Activated effector memory CD4-positive, alpha-beta T cell treated with anti-CD3 and anti-CD28 coated beads, Interleukin-2, amount 50 U/mL, for 16 hours (primary cell): ENCODE measurements around the gene ZNF594.
"Not testable (repeated sequence)": the region's sequence is repeated elsewhere in the genome, so short reads cannot be mapped to it uniquely, and the experiment has no call there.

Experiments
- DNase-seq: peaks from one replicate; pipeline ENCODE4 v3.0.0-alpha.2; 2020

Gene ZNF594

DNA sequence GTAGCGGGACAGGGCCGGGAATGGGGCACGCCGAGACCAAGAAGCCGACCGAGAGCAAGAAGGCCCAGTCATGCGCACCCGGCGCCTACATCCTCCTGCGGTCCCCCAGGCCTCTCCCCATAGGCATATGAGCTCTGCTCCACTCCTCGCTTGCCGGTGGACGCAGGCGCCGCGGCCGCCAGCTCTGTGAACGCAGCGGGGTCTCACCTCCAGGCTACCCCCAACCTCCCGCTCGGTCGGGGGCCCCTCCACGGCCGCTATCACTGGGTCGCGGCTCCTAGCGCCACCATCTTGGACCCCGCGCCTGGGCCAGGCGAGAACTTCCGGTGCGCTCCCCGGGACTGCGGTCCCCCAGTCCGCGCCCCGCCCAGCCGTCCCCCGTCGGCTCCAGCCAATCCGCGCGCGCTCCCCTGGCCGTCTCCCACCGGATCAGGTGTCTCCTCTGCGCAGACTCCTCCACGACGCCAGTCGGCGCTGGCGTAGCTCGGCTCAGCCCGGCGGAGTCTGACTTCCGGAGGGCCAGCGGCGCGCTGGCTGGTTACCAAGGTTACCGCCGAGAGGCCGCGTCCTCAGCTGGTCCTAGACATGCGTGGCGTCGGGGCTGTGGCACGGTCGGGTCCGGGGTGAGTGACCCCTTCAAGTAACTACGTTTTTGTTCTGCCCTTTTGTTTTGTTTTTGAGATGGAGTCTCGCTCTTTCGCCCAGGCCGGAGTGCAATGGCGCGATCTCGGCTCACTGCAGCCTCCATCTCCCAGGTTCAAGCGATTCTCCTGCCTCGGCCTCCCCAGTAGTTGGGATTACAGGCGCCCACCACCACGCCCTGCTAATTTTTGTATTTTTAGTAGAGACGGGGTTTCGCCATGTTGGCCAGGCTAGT lies at the start of gene ZNF594:
TSS of gene ZNF594 (minus strand) at position 328 of the 877 bp plus-strand sequence. CDS start 7,612 bp downstream, outside the sequence.
- DNase-seq = peak; percentile 99

DNA sequence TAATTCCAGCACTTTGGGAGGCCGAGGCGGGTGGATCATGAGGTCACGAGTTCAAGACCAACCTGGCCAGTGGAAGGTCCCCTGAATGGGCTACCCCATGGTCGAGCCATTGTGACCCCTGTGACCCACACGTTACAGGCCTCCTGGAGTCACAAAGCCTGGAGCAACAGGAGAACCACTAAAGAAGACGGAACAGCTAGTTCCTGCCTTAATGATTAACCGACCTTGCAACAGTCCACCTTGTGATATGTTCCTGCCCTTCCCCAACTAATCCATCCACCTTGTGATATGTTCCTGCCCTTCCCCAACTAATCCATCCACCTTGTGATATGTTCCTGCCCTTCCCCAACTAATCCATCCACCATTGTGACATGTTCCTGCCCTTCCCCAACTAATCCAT lies 48.1 kb upstream of the ZNF594 start:
- DNase-seq = not testable (repeated sequence)

DNA sequence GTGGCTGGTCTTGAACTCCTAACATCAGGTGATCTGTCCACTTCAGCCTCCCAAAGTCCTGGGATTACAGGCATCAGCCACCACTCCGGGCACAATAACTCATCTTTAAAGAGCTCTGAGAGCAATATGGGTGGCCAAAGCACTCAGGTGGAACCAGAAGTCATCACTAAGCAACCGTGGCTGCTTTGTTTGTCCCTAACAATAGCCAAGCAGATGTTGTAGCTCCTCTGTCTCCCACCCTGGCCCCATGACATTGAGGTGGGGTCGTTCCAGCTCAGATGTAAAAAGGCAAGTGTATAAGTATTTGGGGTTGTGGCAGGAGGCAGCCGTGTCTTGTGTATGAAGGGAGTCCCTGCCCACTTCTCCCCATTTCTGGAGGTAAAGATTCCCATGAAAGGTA lies 46.7 kb upstream of the ZNF594 start:
- no peak for DNase-seq

DNA sequence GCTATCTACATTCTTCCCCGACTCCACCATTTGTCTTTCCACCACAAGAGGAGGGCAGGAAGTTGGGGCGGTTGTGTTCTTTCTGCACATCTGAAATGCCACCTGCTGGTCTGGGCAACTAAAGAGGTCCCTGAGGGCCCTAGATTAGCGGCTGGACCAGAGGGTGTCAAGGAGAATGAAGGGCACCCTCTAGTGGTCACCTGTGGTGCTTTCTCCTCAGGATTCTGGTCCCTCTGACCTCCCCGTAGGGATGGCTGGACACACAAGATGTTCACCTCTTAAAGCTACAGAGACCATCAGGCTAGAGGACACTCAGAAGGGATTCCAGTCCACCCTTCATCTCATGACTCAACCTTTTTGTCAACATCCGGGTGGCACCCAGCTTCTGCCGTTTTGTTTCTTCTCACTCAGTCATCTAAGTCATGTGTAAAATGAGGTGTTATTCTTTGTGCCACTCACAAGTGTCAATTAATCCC lies 45.9 kb upstream of the ZNF594 start:
- DNase-seq = peak; percentile 71

DNA sequence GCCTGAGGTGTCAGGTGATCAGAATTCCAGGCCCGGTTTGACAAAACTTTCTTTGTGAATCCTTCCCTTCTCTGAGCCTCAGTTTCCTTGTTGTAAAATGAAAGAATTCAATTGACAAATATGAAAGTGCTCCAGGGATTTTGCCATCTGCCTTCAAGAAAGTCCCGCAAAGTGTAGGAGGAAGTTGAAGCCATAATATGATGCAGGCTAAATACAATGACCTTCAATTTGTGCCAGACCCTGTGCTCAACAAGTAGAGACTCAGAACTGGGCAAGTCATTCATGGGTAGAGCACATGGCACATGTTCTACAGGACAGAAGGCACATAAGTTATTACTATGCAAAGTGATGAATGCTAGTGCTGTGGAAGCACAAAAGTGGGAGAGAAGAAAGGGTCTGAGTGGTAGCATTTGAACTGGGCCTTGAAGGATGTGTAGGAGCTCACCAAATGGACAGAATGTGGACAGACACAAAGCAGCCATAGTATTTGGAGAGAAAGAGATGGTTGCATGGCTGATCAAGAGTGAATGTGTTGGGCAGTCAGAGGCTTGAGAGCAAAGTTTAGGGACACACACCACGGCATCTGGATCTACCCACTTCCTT lies 45.4 kb upstream of the ZNF594 start:
- no peak for DNase-seq

- no peak for DNase-seq
Measured at GRCh38 chr17:5234645-5235576, 43.2 kb upstream of the ZNF594 start, which contains the start of gene SCIMP. Gene SCIMP, minus strand, starts transcription at chr17:5234860. Its CDS starts 105 bp downstream, at chr17:5234755.

DNA sequence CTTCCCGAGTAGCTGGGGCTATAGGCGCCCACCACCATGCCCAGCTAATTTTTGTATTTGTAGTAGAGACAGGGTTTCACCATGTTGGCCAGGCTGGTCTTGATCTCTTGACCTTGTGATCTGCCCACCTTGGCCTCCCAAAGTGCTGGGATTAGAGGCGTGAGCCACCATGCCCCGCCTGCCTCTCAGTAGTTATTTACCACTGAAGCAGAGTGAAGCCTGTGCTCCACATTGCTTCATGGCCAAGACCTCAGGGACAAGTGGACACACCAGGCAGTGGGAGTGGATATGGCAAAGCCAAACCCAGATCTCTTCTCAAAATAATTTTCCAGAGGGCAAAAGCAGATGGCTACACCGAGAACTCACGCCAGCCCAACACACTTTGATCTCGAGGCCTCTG lies 41.8 kb upstream of the ZNF594 start:
- DNase-seq = not testable (repeated sequence)

DNA sequence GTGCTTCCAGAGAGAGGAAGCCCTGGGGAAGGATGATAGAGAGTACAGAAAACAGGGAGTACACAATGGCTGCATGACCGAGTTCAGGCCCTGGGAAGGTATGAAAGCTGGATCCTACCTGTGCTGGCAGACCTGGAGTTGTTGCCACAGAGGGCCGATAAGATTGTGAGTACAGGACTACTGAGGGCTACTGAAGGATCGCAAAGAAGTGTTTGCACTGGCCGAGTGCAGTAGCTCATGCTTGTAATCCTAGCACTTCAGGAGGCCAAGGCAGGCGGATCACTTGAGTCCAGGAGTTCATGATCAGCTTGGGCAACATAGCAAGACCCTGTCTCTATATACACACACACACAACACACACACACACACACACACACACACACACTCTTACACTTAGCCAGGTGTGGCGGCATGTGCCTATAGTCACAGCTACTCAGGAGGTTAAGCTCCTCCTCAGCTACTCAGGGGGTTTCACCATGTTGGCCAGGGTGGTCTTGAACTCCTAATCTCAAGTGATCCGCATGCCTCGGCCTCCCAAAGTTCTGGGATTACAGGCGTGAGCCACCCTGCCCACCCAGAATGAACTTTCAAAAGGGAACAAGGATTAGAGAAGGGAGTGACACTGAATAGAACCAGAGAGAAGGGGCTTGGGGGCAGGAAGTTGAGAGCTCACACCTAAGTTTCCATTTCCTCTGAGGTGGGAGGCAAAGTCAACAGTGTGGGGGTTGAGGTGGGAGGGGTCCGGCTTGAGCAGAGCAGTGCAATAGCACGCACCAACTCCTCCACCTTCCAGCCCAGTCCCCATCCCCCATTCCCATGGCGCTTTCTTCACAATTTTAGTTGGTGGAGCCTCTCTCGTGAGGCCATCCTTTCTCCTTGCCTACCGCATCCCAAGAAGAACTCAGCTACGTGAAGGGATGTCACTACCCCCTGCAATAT lies 35.5 kb upstream of the ZNF594 start:
- DNase-seq = no peak

DNA sequence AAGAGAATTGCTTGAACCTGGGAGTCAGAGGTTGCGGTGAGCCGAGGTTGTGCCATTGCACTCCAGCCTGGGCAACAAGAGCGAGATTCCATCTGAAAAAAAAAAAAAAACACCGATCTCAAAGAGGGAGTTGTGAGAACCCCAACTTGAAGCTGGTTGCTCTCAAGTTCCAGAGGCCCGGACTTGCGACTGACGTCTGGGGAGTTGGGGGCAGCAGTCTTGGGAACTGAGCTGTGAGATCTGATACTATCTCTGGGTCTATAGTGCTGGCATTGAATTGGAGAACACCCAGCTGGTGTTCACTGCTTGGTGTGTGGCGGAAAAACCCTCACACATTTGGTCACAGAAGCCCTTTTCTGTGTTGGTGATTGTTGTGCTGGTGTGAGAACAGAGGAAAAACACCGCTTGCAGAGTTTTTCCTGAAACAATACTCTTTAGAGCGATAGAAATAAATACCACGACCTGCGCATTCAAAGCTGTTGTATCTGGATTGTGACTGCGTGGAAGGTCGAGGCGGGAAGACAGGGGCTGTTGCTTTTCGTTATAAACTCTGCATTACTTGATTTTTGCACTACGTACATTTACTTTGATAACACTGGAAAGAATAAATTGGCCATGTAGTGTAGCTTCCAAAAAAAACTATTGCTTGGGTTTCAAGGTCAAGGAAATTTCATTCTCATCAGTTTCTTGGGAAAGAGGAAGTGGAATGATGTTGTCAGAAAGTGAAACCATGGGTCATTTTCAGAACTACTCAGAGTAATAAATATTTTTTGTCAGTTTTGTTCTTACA lies 34.2 kb upstream of the ZNF594 start:
- DNase-seq = no peak

GRCh38 chr17:5221912-5222311 lies 30.2 kb upstream of the ZNF594 start:
- not testable (repeated sequence) for DNase-seq

- no peak for DNase-seq
Measured at GRCh38 chr17:5220074-5220473, 28.4 kb upstream of the ZNF594 start.

DNA sequence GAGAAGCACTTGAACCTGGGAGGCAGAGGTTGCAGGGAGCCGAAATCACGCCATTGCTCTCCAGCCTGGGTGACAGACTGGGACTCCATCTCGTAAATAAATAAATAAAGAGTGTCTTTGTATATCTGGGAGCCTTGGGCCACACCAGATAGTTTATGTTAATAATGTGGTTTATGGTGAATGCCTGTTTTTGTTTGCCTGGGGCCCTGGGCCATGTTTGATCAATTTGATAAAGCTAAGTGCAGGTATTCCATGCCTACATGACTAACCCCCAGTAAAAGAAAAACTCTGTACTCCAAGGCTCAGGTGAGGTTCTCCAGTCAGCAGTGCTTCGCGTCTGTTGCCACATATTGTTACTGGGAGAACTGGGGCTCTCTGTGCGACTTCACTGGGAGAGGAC lies 27.9 kb upstream of the ZNF594 start:
- no peak for DNase-seq

DNA sequence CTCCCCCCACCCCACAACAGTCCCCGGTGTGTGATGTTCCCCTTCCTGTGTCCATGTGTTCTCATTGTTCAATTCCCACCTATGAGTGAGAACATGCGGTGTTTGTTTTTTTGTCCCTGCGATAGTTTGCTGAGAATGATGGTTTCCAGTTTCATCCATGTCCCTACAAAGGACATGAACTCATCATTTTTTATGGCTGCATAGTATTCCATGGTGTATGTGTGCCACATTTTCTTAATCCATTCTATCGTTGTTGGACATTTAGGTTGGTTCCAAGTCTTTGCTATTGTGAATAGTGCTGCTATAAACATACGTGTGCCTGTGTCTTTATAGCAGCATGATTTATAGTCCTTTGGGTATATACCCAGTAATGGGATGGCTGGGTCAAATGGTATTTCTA lies 25.9 kb upstream of the ZNF594 start:
- DNase-seq = not testable (repeated sequence)

DNA sequence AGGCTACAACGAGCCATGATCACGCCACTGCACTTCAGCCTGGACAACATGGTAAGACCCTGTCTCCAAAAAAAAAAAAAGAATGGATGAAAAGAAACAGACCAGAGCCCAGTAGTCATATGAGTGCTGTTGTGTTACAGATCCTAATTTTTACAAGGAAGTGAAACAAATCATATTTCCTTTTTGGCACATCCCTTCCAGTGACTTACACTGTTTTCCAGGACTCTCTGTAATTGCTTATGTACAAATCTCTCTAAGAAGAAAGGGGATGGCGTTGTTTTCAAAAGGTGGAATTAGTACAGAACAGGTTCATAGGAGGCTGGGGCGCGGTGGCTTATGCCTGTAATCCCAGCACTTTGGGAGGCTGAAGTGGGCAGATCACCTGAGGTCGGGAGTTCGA lies 19.8 kb upstream of the ZNF594 start:
- no peak for DNase-seq

GRCh38 chr17:5210614-5211252 lies 19.1 kb upstream of the ZNF594 start:
- DNase-seq = no peak

DNA sequence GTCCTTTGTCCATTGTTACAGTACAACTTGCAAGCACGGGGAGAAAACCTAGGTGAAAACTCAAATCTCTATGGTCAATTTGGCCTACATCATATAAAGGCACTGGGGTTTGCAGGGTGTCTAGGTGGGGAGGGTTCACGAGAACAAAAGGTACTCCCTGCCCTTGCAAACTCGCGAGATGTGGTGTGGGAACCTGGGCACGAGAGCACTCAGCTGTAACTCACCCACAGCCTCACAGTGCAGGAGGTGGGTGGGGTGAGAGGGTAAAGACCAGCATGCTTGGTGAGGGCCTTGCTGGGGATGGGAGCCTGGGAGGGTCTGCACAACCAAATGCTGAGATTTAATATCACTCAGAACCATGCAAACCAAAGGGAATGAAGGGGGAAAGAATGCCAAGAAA lies 18.4 kb upstream of the ZNF594 start:
- DNase-seq = no peak

DNA sequence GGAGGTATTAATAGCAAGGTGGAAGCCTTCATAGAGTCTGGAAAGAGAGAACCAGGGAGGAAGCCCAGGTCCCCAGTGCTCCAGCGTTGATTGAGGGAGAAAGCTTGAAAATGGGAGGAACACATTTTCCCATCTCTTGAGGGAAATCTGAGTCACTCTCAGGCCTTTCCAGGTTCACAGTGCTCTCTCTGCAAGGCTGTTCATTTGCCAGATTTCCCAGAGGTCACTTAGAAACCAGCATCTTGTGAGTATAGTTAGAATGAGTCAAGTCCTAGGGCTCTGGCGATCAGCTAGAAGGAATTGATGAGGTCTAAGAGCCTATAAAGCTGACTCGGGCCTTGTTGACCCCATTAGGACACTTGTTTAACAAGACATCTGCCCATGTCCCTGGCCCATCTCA lies 17.7 kb upstream of the ZNF594 start:
- no peak for DNase-seq

DNA sequence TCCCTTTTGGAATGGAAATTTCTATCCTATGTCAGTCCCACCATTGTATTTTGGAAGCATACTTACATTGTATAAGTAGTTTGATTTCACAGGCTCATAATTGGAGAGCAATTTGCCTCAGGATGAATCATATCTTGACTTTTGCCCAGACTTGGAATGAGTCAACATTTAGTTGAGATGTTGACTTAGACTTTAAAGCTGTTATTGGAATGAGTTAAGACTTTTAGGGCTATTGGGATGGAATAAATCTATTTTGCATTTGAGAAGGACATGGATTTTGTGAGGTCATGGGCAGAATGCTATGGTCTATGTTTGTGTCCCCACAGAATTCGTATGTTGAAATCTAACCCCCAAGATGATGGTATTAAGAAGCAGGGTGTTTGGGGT lies 12.2 kb upstream of the ZNF594 start:
- DNase-seq = no peak

DNA sequence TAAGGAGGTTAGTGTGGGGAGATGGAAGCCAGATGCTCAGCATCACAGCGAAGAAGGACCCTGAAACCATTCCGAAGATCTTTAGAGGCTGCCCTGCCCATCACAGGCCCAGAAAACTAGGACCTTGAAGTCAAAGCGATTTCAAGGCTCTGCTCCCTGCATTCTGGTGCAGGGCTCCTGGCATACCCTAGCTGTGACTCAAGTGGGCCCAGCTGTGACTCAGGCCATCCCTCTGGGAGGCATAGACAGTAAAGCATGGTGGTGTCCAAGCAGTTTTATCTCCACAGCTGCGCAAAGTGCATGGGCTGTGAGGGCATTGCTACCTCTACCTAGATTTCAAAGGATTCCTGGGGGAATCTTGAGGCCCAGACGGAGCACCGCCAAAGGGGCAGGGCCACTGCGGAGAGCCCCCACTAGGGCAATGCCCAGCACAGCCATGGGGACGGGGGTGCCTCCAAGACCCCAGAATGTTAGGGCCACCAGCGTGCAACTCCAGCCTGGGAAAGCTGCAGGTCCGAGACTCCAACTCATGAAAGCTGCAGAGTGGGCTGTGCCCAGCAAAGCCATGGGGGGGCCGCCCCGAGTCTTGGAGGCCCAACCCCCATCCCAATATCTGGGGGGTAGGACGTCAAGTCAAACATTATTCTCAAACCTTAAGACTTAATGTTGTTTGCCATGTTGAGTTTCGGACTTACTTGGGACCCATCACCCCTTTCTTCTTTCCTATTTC lies 11.7 kb upstream of the ZNF594 start:
- no peak for DNase-seq

- no peak for DNase-seq
Measured at GRCh38 chr17:5201011-5201410, 9.3 kb upstream of the ZNF594 start.
